Posterior cingulate gyrus (tissue), 11 donors: ENCODE measurements around the gene TRPM7.
"Not testable (repeated sequence)": the region's sequence is repeated elsewhere in the genome, so short reads cannot be mapped to it uniquely, and the experiment has no call there.

Experiments
- DNase-seq, 10 donors: peaks; one replicate each; pipeline versions ENCODE4 v3.0.0 to v3.0.0-alpha.2; 2020 to 2021; ENCODE audit warnings: mixed read lengths in 3 of 10
- intact Hi-C: fragments of 100-400 bp; cut with DNase I; formaldehyde crosslinking; loops from one replicate; pipeline ENCODE4 v1.15.1; 2023

TRPM7 gene, protein sequence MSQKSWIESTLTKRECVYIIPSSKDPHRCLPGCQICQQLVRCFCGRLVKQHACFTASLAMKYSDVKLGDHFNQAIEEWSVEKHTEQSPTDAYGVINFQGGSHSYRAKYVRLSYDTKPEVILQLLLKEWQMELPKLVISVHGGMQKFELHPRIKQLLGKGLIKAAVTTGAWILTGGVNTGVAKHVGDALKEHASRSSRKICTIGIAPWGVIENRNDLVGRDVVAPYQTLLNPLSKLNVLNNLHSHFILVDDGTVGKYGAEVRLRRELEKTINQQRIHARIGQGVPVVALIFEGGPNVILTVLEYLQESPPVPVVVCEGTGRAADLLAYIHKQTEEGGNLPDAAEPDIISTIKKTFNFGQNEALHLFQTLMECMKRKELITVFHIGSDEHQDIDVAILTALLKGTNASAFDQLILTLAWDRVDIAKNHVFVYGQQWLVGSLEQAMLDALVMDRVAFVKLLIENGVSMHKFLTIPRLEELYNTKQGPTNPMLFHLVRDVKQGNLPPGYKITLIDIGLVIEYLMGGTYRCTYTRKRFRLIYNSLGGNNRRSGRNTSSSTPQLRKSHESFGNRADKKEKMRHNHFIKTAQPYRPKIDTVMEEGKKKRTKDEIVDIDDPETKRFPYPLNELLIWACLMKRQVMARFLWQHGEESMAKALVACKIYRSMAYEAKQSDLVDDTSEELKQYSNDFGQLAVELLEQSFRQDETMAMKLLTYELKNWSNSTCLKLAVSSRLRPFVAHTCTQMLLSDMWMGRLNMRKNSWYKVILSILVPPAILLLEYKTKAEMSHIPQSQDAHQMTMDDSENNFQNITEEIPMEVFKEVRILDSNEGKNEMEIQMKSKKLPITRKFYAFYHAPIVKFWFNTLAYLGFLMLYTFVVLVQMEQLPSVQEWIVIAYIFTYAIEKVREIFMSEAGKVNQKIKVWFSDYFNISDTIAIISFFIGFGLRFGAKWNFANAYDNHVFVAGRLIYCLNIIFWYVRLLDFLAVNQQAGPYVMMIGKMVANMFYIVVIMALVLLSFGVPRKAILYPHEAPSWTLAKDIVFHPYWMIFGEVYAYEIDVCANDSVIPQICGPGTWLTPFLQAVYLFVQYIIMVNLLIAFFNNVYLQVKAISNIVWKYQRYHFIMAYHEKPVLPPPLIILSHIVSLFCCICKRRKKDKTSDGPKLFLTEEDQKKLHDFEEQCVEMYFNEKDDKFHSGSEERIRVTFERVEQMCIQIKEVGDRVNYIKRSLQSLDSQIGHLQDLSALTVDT (N-terminal part only)

GRCh38 chr15:50686469-50687301 lies at the start of gene TRPM7:
TSS of gene TRPM7 (minus strand) at chr15:50686797. CDS start at chr15:50686533, 264 bp downstream.
- intact Hi-C loops = loop anchor here (2.0 kb wide), 2 partner anchors 78 to 222 kb away; partner anchors contain the start of genes AP4E1 and SPPL2A
- peak; percentile 75 to 98 (median 82) for DNase-seq

DNA sequence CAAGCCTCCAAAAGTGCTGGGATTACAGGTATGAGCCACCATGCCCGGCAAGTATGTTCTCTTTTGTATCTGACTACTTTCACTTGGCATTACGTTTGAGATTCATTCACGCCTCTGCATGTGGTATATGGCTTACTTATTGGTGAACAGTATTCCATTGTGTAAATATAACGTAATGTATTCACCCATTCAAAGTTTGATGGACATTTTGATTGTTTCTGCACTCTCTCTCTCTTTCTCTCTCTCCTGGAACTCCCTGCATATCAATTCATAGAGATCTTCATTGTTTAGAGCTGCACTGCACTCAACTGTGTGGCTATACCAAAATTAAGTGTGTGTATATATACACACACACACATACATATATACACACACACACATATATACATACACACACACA lies 48.6 kb upstream of the TRPM7 start:
- intact Hi-C loops = no loop called here
- no peak for DNase-seq

GRCh38 chr15:50726315-50726714 lies 39.7 kb upstream of the TRPM7 start:
- intact Hi-C loops = no loop called here
- DNase-seq = no peak

DNA sequence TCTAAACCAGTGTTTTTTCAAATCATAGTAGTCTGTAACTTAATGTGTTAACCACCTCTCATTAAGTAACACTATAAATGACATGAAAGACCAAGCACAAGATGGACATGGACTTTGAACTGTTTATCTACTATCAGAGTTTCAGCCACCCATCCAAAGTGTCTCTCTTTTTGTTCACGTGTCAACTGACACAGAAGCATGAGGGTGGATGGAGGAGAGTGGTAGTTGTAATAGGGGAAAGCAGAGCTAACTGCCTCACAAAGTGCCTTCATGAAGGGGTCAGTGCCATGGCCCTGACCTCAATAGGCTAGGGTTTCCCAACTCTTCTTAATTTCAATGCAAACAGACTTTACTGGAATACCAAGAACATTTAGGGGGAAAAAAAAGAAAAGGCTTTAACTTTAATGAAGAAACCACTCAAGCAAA lies 32.1 kb upstream of the TRPM7 start:
- DNase-seq = no peak
- intact Hi-C loops = no loop called here

DNA sequence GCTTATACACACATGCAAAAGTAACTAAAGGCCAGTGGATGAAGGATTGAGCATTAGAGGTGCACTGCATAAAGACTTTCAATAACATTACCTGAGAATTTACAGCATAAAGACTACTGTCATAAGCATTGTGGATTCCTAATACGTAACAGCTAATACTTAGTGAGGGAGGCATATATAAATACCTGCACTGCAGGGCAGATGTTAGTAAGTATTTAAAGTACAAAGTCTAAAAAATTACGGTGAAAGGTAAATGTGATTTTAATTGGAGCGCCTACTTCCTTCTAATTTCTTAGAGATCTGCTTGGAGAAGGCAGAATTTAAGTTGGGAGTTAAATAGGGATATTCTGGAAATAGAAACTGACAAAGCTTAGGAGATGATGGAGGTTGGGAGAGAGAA lies 25.4 kb upstream of the TRPM7 start:
- intact Hi-C loops = no loop called here
- no peak for DNase-seq

GRCh38 chr15:50710585-50710984 lies 24.0 kb upstream of the TRPM7 start:
- intact Hi-C loops = no loop called here
- no peak for DNase-seq

- intact Hi-C loops = no loop called here
- DNase-seq = no peak
Measured at GRCh38 chr15:50707878-50708427, 21.4 kb upstream of the TRPM7 start.

DNA sequence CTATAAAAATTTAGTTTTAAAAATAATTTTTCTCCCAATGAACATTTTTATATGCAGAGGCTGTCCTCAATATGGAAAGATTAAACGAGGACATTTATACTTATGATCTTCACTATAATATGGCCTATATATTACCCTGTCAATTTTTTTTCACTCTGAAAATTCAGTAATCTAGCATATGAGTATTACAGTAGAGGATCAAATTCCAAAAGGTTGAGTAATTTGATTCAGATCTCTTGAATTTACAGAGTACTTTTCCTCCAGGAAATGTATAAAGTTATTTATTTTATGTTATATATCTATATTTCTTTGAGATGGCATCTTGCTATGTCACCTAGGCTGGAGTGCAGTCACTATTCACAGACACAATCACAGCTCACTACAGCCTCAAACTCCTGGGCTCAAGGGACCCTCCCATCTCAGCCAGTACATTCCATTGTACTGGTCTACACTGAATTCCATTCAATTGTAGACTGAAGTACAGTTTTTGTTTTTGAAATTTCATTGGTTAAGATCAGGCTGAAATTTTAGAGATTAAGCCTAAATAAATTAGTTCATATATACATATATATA lies 16.3 kb upstream of the TRPM7 start:
- intact Hi-C loops = no loop called here
- DNase-seq = no peak

- intact Hi-C loops = no loop called here
- DNase-seq = no peak
Measured at GRCh38 chr15:50698101-50698500, 11.5 kb upstream of the TRPM7 start.

DNA sequence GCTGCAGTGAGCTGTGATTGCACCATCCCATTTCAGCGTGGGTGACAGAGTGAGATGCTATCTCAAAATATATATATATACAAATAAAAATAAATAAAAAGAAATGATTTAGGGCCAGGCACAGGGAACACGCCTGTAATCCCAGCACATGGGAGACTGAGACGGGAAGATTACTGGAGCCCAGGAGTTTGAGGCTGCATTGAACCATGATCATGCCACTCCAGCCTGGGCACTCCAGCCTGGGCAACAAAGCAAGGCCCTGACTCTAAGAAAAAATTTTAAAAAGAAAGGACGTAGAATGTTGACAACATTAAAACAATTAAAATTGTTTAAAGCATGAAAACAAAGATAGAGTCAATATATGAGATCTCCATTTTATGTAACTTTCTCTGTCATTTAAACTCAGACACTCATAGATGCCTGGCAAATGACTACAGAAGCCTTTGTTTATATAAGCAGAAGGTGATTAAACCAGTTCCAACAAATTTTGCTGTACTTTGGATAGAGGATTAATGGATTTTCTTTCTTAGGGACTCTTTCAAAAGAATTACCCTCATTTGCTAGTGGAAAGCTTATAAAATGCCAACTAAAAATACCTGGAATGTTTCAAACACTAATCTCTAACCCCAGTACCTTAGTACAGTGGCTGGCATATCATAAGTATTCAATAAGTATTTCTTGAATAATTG lies 10.7 kb upstream of the TRPM7 start:
- intact Hi-C loops = no loop called here

DNA sequence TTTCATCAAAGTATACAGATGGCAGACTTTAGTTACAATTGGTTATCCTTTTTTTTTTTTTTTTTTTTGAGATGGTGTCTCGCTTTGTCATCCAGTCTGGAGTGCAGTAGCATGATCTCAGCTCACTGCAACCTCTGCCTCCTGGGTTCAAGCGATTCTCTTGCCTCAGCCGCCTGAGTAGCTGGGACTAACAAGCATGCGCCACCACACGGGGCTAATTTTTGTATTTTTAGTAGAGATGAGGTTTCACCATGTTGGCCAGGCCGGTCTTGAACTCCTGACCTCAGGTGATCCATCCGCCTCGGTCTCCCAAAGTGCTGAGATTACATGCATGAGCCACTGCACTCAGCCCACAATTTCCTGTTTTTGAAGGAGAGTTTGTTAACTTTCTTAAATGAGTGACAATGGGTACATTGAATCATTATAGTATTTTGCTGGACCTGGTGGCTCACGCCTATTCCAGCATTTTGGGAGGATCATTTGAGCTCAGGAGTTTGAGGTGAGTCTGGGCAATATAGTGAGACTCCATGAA lies 8.1 kb upstream of the TRPM7 start:
- intact Hi-C loops, DNase-seq: not testable (repeated sequence)

More for the DNA sequence above, 10.7 kb upstream of the TRPM7 start:
- DNase-seq = no peak

- no peak for DNase-seq
- intact Hi-C loops = loop anchor here (2.0 kb wide), 2 partner anchors 77 to 221 kb away; partner anchors contain the start of genes AP4E1 and SPPL2A
Measured at GRCh38 chr15:50687302-50687902, 805 bp upstream of the TRPM7 start.

DNA sequence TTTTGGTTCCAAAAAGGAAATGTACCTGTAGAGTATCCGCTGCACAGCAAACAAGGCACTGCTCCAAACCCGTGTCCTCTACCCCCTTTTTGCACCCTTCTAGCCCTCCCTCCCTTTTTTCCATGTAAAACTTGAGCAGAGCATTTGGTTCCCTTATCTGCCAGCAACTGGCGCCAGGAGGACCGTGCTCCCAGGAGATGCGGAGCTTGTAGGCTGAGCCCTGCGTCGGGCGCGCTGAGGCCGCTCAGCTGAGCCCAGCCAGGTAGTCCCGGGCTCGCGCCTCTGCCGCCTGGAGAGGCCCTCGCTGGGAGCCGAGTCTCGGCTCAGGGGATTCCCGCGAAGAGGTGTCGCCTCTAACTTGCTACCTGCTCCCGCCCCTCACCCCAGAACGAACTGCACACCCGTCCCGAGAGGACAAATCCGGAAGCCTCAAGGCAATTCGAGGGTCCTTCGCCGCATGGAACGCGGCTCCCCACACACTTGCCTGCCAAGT lies 575 bp downstream of the TRPM7 start:
- intact Hi-C loops = loop anchor here (2.0 kb wide), 2 partner anchors 79 to 223 kb away; partner anchors contain the start of genes AP4E1 and SPPL2A
- DNase-seq = peak; percentile 15 to 93 (median 38)

- intact Hi-C loops = no loop called here
- no peak for DNase-seq
Measured at GRCh38 chr15:50685191-50685975, 1.2 kb downstream of the TRPM7 start.

DNA sequence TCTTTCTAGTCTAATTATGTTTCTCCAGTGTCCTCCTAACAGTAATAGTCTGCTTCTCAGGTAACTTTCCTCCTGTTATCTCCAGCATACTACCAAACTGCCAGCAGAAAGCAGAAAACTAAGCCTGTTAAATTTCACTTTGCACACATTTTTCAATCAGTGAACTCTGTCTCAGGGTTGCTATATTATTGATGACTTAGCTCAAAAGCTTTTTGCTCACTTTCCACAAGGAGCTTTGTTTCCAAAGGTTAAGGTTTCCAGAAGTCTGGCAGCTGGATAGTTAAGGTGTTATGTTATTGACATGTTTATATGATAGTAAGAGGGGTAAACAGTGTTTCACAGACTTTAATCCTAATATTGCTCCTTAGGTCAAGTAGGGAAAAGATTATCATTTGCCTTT lies 5.1 kb downstream of the TRPM7 start:
- intact Hi-C loops = no loop called here
- DNase-seq = no peak

DNA sequence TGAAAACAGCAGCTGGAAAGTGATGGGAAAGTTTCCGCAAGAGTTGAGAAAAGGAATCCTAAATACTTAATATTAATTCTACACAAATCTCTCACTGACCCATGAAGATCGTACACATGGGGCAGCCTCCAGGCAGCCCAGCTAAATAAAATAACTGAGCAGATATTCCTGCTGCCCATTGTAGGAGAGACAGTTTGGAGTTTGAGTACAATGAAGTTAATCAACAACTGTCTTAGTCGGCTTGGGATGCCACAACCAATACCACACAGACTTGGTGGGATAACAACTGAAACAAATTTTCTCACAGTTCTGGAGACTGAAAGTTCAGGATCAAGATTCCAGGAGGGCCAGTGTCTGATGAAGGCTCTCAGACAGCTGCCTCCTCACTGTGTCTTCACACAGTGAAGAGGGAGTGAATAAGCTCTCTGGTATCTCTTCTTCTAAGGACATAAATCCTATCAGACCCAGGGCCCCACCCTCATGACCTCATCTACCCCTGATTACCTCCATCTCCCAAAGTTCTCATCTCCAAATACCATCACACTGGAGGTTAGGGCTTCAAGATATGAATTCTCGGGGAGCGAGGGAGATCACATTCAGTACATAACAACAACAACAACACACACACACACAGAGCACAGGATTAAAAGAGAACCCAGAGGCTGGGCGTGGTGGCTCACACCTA lies 9.7 kb downstream of the TRPM7 start:
- intact Hi-C loops = no loop called here
- no peak for DNase-seq
